HepG2 (cell line): ENCODE results near the gene ZBTB7B. TPM values are rescaled to one million over a fixed set of nuclear protein-coding genes. Genes with fewer than 3 reads are reported as not detected.
A peak's percentile ranks its signal among the peaks of the same experiment; 100 is the strongest.

Source experiments
- ARNT ChIP-seq: fragments of 450-650 bp; IDR thresholded peaks from 2 replicates; pipeline ENCODE4 v1.6.1; 2017
- CHD4 ChIP-seq: fragments of 200-600 bp; sonication (generic); IDR thresholded peaks from 2 replicates; pipeline ENCODE4 v1.7.0; 2017; ENCODE audit warnings: mild to moderate bottlenecking, low read length, borderline replicate concordance
- CREM ChIP-seq, 2 experiments: sonication (generic) in 1 of 2; formaldehyde crosslinking in 1 of 2; IDR thresholded peaks; 2 replicates each; pipeline versions ENCODE4 v1.4.0 to v1.6.1; 2016 to 2020; ENCODE audit warnings: antibody characterized with exemption in 1 of 2, mild to moderate bottlenecking in 1 of 2, missing genetic modification reagents in 1 of 2
- EZH2 ChIP-seq: conservative IDR thresholded peaks from 2 replicates; pipeline ENCODE4 v1.6.1; 2012; ENCODE audit warnings: mild to moderate bottlenecking, low read depth, low read length, moderate library complexity
- KMT2A ChIP-seq: sonication (generic); formaldehyde crosslinking; IDR thresholded peaks from 2 replicates; pipeline ENCODE4 v1.4.0; 2020; ENCODE audit warnings: missing genetic modification reagents
- MAFF ChIP-seq: IDR thresholded peaks from 2 replicates; pipeline ENCODE4 v1.6.1; 2011; ENCODE audit warnings: low read depth, low read length, improper control_type of control experiment
- MIER2 ChIP-seq: IDR thresholded peaks from 2 replicates; pipeline ENCODE4 v1.6.1; 2016; ENCODE audit warnings: missing biosample characterization, missing genetic modification reagents
- RAD21 ChIP-seq: fragments of 450-650 bp; formaldehyde crosslinking; IDR thresholded peaks from 2 replicates; pipeline ENCODE4 v1.5.0; 2020; ENCODE audit warnings: mild to moderate bottlenecking
- ZNF180 ChIP-seq: sonication (generic); formaldehyde crosslinking; IDR thresholded peaks from 2 replicates; pipeline ENCODE4 v1.4.0; 2020; ENCODE audit warnings: low read depth, missing genetic modification reagents, borderline replicate concordance
- ZNF331 ChIP-seq: sonication (generic); formaldehyde crosslinking; IDR thresholded peaks from 2 replicates; pipeline ENCODE4 v1.4.0; 2020; ENCODE audit warnings: missing genetic modification reagents
- ZNF713 ChIP-seq: sonication (generic); formaldehyde crosslinking; IDR thresholded peaks from 2 replicates; pipeline ENCODE4 v1.4.0; 2020; ENCODE audit warnings: mild to moderate bottlenecking, missing genetic modification reagents
- polyA plus RNA-seq, 8 experiments: library from polyadenylated mRNA; depleted of rRNA in 3 of 8; stranded (reverse) in 7 of 8; unstranded in 1 of 8; fragments of >200 nt; fragmentation: Illumina TruSeq in 4 of 8; extraction: Trizol in 4 of 8; gene quantifications; 2 replicates each; pipeline versions ENCODE4 v1.2.1 to v1.2.3, GENCODE V29; 2011 to 2016; ENCODE audit warnings: low read depth in 4 of 8, missing spikeins in 1 of 8, mixed read lengths in 1 of 8; ENCODE audit not compliant: insufficient read depth in 1 of 8
- total RNA-seq, 5 experiments: library from RNA; depleted of rRNA; stranded (reverse); fragments of >200 nt; fragmentation: Illumina TruSeq; extraction: Trizol; gene quantifications; 2 replicates each; pipeline ENCODE4 v1.2.3, GENCODE V29; 2016; ENCODE audit warnings: low read depth in 1 of 5
- TF ChIP-seq, protein P1 (sequence below): sonication (generic); formaldehyde crosslinking; IDR thresholded peaks from 2 replicates; pipeline ENCODE4 v1.5.0; 2020; ENCODE audit warnings: mild to moderate bottlenecking, missing genetic modification reagents
- TF ChIP-seq, protein P2 (sequence below): IDR thresholded peaks from 2 replicates; pipeline ENCODE4 v1.6.1; 2016; ENCODE audit warnings: missing biosample characterization, missing genetic modification reagents, low read depth
- TF ChIP-seq, protein P3 (sequence below): sonication (generic); formaldehyde crosslinking; IDR thresholded peaks from 2 replicates; pipeline ENCODE4 v1.4.0; 2020; ENCODE audit warnings: mild to moderate bottlenecking, missing genetic modification reagents, borderline replicate concordance
- TF ChIP-seq, protein P4 (sequence below): sonication (generic); formaldehyde crosslinking; IDR thresholded peaks from 2 replicates; pipeline ENCODE4 v1.4.0; 2020; ENCODE audit warnings: mild to moderate bottlenecking, missing genetic modification reagents

The ZBTB7B gene
- total and polyA plus RNA-seq, 2 of the 13 experiments (the other 11 are each of a cell fraction or from before 2014, with no cell fraction given), result 15.5 to 17.5 TPM

DNA sequence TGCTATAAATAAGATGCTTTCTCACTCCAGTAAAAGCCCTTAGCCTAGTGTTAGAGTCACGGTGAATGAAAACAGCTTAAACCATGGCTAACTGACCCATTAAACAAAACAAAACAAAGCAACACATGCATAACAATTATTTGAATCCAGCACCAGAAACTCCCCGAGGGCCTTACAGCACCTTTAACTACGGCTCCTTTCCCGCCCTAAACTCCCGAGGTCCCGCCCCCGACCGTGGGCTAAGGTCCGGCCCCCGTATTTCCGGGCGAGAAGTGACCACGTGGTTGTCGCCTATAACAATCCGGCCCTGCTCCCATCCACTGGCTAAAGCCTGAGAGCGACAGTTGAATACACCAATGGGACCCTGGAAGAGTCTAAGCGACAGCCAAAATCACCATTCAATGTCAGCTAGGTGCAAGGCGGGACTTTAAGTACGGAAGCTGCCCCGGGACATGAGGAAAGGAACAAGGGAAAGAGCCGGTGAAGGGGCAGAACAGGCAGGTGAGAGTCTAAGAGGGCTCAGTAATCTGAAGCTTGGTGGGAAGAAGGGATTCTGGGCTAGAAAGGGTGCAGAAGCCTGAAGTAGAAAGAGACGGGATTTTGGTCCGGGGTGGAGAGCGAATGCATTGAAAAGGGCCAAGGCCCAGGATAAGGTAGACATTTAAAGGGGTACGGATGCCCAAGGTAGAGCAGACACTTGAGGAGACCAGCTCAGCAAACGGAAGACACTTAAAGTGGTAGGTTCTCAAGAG, 19.5 kb upstream of the ZBTB7B start, which contains the start of gene FLAD1 (continued):
- TF ChIP-seq MIER2 (CRISPR knock-in tag), result no peak
- TF ChIP-seq EZH2, result no peak
- no peak for TF ChIP-seq RAD21 (CRISPR knock-in tag)
- TF ChIP-seq, protein P1, sequence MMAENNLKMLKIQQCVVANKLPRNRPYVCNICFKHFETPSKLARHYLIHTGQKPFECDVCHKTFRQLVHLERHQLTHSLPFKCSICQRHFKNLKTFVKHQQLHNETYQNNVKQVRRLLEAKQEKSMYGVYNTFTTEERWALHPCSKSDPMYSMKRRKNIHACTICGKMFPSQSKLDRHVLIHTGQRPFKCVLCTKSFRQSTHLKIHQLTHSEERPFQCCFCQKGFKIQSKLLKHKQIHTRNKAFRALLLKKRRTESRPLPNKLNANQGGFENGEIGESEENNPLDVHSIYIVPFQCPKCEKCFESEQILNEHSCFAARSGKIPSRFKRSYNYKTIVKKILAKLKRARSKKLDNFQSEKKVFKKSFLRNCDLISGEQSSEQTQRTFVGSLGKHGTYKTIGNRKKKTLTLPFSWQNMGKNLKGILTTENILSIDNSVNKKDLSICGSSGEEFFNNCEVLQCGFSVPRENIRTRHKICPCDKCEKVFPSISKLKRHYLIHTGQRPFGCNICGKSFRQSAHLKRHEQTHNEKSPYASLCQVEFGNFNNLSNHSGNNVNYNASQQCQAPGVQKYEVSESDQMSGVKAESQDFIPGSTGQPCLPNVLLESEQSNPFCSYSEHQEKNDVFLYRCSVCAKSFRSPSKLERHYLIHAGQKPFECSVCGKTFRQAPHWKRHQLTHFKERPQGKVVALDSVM (CRISPR knock-in tag), result no peak
- peak; percentile 74; the same call in 1 of the 2 replicates for TF ChIP-seq KMT2A (CRISPR knock-in tag)
- peak; percentile 26; the same call in 1 of the 2 replicates for TF ChIP-seq ZNF331 (CRISPR knock-in tag)
- no peak for TF ChIP-seq ZNF713
- TF ChIP-seq, protein P2, sequence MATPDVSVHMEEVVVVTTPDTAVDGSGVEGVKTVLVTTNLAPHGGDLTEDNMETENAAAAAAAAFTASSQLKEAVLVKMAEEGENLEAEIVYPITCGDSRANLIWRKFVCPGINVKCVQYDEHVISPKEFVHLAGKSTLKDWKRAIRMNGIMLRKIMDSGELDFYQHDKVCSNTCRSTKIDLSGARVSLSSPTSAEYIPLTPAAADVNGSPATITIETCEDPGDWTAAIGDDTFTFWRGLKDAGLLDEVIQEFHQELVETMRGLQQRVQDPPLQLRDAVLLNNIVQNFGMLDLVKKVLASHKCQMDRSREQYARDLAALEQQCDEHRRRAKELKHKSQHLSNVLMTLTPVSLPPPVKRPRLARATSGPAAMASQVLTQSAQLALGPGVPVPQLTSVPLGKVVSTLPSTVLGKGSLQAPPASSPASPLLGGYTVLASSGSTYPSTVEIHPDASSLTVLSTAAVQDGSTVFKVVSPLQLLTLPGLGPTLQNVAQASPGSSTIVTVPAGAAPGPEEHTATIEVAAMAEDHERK (CRISPR knock-in tag), result 0 out of 2 replicates have a peak, but pooled peaks have one; percentile 14
- TF ChIP-seq ZNF180 (CRISPR knock-in tag), result no peak
- TF ChIP-seq, protein P3, sequence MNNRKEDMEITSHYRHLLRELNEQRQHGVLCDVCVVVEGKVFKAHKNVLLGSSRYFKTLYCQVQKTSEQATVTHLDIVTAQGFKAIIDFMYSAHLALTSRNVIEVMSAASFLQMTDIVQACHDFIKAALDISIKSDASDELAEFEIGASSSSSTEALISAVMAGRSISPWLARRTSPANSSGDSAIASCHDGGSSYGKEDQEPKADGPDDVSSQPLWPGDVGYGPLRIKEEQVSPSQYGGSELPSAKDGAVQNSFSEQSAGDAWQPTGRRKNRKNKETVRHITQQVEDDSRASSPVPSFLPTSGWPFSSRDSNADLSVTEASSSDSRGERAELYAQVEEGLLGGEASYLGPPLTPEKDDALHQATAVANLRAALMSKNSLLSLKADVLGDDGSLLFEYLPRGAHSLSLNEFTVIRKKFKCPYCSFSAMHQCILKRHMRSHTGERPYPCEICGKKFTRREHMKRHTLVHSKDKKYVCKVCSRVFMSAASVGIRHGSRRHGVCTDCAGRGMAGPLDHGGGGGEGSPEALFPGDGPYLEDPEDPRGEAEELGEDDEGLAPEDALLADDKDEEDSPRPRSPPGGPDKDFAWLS (CRISPR knock-in tag), result no peak
- TF ChIP-seq CHD4, result no peak
- TF ChIP-seq, protein P4, sequence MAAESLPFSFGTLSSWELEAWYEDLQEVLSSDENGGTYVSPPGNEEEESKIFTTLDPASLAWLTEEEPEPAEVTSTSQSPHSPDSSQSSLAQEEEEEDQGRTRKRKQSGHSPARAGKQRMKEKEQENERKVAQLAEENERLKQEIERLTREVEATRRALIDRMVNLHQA (CRISPR knock-in tag), result no peak
- TF ChIP-seq ARNT, result no peak
- TF ChIP-seq CREM (IDR thresholded peaks at IDR 0.05), result peak; percentile 80
- no peak for TF ChIP-seq CREM (CRISPR knock-in tag; IDR thresholded peaks at IDR 0.05)
- no peak for TF ChIP-seq MAFF
